WTC11 (cell line): ENCODE data around the gene ITPKB. TPM values are rescaled to one million over a fixed set of nuclear protein-coding genes. Genes with fewer than 3 reads are reported as not detected.

Source experiments
- AR ChIP-seq: fragments of 250-450 bp; sonication (Bioruptor Pico); IDR thresholded peaks from 2 replicates; pipeline ENCODE4 v1.9.0; 2021; ENCODE audit warnings: mild to moderate bottlenecking
- ATF2 ChIP-seq: sonication (generic); formaldehyde crosslinking; IDR thresholded peaks from 2 replicates; pipeline ENCODE4 v1.8.1; 2022; ENCODE audit warnings: low read depth, missing genetic modification reagents, borderline replicate concordance
- ELF4 ChIP-seq: sonication (generic); formaldehyde crosslinking; IDR thresholded peaks from 2 replicates; pipeline ENCODE4 v1.8.1; 2022; ENCODE audit warnings: low read depth, mild to moderate bottlenecking, moderate library complexity, missing genetic modification reagents
- ETV6 ChIP-seq: sonication (generic); formaldehyde crosslinking; IDR thresholded peaks from 2 replicates; pipeline ENCODE4 v1.8.1; 2022; ENCODE audit warnings: mild to moderate bottlenecking, missing genetic modification reagents
- FOXK1 ChIP-seq: sonication (generic); formaldehyde crosslinking; IDR thresholded peaks from 2 replicates; pipeline ENCODE4 v1.8.0; 2022; ENCODE audit warnings: mild to moderate bottlenecking, moderate library complexity, missing genetic modification reagents
- KAT7 ChIP-seq: sonication (generic); formaldehyde crosslinking; IDR thresholded peaks from 2 replicates; pipeline ENCODE4 v1.8.1; 2023; ENCODE audit warnings: missing genetic modification reagents, mild to moderate bottlenecking, borderline replicate concordance
- MXD4 ChIP-seq: fragments of 250-450 bp; sonication (Bioruptor Pico); IDR thresholded peaks from 2 replicates; pipeline ENCODE4 v1.8.0; 2021; ENCODE audit warnings: mild to moderate bottlenecking, moderate library complexity, borderline replicate concordance
- MYBL2 ChIP-seq: sonication (generic); formaldehyde crosslinking; IDR thresholded peaks from 2 replicates; pipeline ENCODE4 v1.8.1; 2023; ENCODE audit warnings: mild to moderate bottlenecking, moderate library complexity, missing genetic modification reagents
- NFYB ChIP-seq: sonication (generic); formaldehyde crosslinking; conservative IDR thresholded peaks from 2 replicates; pipeline ENCODE4 v1.8.0; 2022; ENCODE audit warnings: low read depth, missing genetic modification reagents
- NR2C2 ChIP-seq: sonication (generic); formaldehyde crosslinking; IDR thresholded peaks from 2 replicates; pipeline ENCODE4 v1.8.0; 2022; ENCODE audit warnings: mild to moderate bottlenecking, missing genetic modification reagents
- RORB ChIP-seq: fragments of 250-450 bp; sonication (Bioruptor Pico); IDR thresholded peaks from 2 replicates; pipeline ENCODE4 v1.9.0; 2021; ENCODE audit warnings: mild to moderate bottlenecking
- SP1 ChIP-seq: sonication (generic); formaldehyde crosslinking; conservative IDR thresholded peaks from 2 replicates; pipeline ENCODE4 v1.8.1; 2022; ENCODE audit warnings: missing genetic modification reagents
- TCF7 ChIP-seq: sonication (generic); formaldehyde crosslinking; IDR thresholded peaks from 2 replicates; pipeline ENCODE4 v1.8.0; 2022; ENCODE audit warnings: mild to moderate bottlenecking, low read depth, missing genetic modification reagents, moderate library complexity
- USF2 ChIP-seq: sonication (generic); formaldehyde crosslinking; IDR thresholded peaks from 2 replicates; pipeline ENCODE4 v1.8.1; 2023; ENCODE audit warnings: mild to moderate bottlenecking, missing genetic modification reagents, moderate library complexity
- ZBTB21 ChIP-seq: sonication (generic); formaldehyde crosslinking; IDR thresholded peaks from 2 replicates; pipeline ENCODE4 v1.8.1; 2023; ENCODE audit warnings: mild to moderate bottlenecking, missing genetic modification reagents, borderline replicate concordance
- ZNF121 ChIP-seq: sonication (generic); formaldehyde crosslinking; IDR thresholded peaks from 2 replicates; pipeline ENCODE4 v1.8.0; 2023; ENCODE audit warnings: missing genetic modification reagents
- ZNF219 ChIP-seq: sonication (generic); formaldehyde crosslinking; IDR thresholded peaks from 2 replicates; pipeline ENCODE4 v1.8.0; 2023; ENCODE audit warnings: missing genetic modification reagents, mild to moderate bottlenecking, borderline replicate concordance
- ZNF232 ChIP-seq: sonication (generic); formaldehyde crosslinking; IDR thresholded peaks from 2 replicates; pipeline ENCODE4 v1.8.0; 2022; ENCODE audit warnings: mild to moderate bottlenecking, missing genetic modification reagents
- ZNF263 ChIP-seq: sonication (generic); formaldehyde crosslinking; IDR thresholded peaks from 2 replicates; pipeline ENCODE4 v1.8.1; 2022; ENCODE audit warnings: low read depth, mild to moderate bottlenecking, moderate library complexity, missing genetic modification reagents
- ZNF396 ChIP-seq: fragments of 250-450 bp; sonication (Bioruptor Pico); IDR thresholded peaks from 2 replicates; pipeline ENCODE4 v1.8.0; 2021; ENCODE audit warnings: mild to moderate bottlenecking, moderate library complexity, borderline replicate concordance
- total RNA-seq: library from RNA; stranded (reverse); gene quantifications from 3 replicates; pipeline ENCODE4 v1.2.3, GENCODE V29; 2021
- TF ChIP-seq, protein P1 (sequence below): sonication (generic); formaldehyde crosslinking; IDR thresholded peaks from 2 replicates; pipeline ENCODE4 v1.8.0; 2022; ENCODE audit warnings: missing genetic modification reagents
- TF ChIP-seq, protein P2 (sequence below): sonication (generic); formaldehyde crosslinking; IDR thresholded peaks from 2 replicates; pipeline ENCODE4 v1.8.0; 2023; ENCODE audit warnings: mild to moderate bottlenecking, missing genetic modification reagents
- TF ChIP-seq, protein P3 (sequence below): sonication (generic); formaldehyde crosslinking; IDR thresholded peaks from 2 replicates; pipeline ENCODE4 v1.8.0; 2022; ENCODE audit warnings: mild to moderate bottlenecking, missing genetic modification reagents
- TF ChIP-seq, protein P4 (sequence below): sonication (generic); formaldehyde crosslinking; IDR thresholded peaks from 2 replicates; pipeline ENCODE4 v1.8.1; 2022; ENCODE audit warnings: missing genetic modification reagents, borderline replicate concordance

The ITPKB gene
- total RNA-seq, 1 experiment from 2014 or later, result 15.6 TPM

GRCh38 chr1:226702957-226703831 lies 35.9 kb downstream of the ITPKB start (continued):
- no peak for TF ChIP-seq MXD4 (CRISPR knock-in tag)
- TF ChIP-seq ZNF396 (CRISPR knock-in tag), result no peak
- TF ChIP-seq, protein P1, sequence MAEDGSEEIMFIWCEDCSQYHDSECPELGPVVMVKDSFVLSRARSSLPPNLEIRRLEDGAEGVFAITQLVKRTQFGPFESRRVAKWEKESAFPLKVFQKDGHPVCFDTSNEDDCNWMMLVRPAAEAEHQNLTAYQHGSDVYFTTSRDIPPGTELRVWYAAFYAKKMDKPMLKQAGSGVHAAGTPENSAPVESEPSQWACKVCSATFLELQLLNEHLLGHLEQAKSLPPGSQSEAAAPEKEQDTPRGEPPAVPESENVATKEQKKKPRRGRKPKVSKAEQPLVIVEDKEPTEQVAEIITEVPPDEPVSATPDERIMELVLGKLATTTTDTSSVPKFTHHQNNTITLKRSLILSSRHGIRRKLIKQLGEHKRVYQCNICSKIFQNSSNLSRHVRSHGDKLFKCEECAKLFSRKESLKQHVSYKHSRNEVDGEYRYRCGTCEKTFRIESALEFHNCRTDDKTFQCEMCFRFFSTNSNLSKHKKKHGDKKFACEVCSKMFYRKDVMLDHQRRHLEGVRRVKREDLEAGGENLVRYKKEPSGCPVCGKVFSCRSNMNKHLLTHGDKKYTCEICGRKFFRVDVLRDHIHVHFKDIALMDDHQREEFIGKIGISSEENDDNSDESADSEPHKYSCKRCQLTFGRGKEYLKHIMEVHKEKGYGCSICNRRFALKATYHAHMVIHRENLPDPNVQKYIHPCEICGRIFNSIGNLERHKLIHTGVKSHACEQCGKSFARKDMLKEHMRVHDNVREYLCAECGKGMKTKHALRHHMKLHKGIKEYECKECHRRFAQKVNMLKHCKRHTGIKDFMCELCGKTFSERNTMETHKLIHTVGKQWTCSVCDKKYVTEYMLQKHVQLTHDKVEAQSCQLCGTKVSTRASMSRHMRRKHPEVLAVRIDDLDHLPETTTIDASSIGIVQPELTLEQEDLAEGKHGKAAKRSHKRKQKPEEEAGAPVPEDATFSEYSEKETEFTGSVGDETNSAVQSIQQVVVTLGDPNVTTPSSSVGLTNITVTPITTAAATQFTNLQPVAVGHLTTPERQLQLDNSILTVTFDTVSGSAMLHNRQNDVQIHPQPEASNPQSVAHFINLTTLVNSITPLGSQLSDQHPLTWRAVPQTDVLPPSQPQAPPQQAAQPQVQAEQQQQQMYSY, result no peak
- TF ChIP-seq ZNF263 (CRISPR knock-in tag), result peak; percentile 56; the same call in 1 of the 2 replicates
- TF ChIP-seq MYBL2 (CRISPR knock-in tag), result 0 out of 2 replicates have a peak, but pooled peaks have one; percentile 58
- peak; percentile 81; the same call in 1 of the 2 replicates for TF ChIP-seq ZBTB21 (CRISPR knock-in tag)
- TF ChIP-seq ETV6 (CRISPR knock-in tag), result peak; percentile 96
- TF ChIP-seq, protein P2, sequence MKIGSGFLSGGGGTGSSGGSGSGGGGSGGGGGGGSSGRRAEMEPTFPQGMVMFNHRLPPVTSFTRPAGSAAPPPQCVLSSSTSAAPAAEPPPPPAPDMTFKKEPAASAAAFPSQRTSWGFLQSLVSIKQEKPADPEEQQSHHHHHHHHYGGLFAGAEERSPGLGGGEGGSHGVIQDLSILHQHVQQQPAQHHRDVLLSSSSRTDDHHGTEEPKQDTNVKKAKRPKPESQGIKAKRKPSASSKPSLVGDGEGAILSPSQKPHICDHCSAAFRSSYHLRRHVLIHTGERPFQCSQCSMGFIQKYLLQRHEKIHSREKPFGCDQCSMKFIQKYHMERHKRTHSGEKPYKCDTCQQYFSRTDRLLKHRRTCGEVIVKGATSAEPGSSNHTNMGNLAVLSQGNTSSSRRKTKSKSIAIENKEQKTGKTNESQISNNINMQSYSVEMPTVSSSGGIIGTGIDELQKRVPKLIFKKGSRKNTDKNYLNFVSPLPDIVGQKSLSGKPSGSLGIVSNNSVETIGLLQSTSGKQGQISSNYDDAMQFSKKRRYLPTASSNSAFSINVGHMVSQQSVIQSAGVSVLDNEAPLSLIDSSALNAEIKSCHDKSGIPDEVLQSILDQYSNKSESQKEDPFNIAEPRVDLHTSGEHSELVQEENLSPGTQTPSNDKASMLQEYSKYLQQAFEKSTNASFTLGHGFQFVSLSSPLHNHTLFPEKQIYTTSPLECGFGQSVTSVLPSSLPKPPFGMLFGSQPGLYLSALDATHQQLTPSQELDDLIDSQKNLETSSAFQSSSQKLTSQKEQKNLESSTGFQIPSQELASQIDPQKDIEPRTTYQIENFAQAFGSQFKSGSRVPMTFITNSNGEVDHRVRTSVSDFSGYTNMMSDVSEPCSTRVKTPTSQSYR (CRISPR knock-in tag), result no peak
- no peak for TF ChIP-seq ATF2 (CRISPR knock-in tag)
- peak; percentile 76; the same call in 1 of the 2 replicates for TF ChIP-seq SP1 (CRISPR knock-in tag)
- no peak for TF ChIP-seq RORB (CRISPR knock-in tag)
- peak; percentile 25; the same call in 1 of the 2 replicates for TF ChIP-seq ZNF121 (CRISPR knock-in tag)
- TF ChIP-seq FOXK1 (CRISPR knock-in tag), result peak; percentile 85
- TF ChIP-seq, protein P3, sequence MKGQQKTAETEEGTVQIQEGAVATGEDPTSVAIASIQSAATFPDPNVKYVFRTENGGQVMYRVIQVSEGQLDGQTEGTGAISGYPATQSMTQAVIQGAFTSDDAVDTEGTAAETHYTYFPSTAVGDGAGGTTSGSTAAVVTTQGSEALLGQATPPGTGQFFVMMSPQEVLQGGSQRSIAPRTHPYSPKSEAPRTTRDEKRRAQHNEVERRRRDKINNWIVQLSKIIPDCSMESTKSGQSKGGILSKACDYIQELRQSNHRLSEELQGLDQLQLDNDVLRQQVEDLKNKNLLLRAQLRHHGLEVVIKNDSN (CRISPR knock-in tag), result peak; percentile 96
- TF ChIP-seq USF2 (CRISPR knock-in tag), result peak; percentile 99
- TF ChIP-seq NR2C2 (CRISPR knock-in tag), result no peak
- TF ChIP-seq KAT7 (CRISPR knock-in tag), result 0 out of 2 replicates have a peak, but pooled peaks have one; percentile 82
- no peak for TF ChIP-seq ZNF232 (CRISPR knock-in tag)
- TF ChIP-seq ZNF219 (CRISPR knock-in tag), result peak; percentile 90; the same call in 1 of the 2 replicates
- peak; percentile 80 for TF ChIP-seq ELF4 (CRISPR knock-in tag)
- 0 out of 2 replicates have a peak, but pooled peaks have one; percentile 44 for TF ChIP-seq TCF7 (CRISPR knock-in tag)
- TF ChIP-seq, protein P4, sequence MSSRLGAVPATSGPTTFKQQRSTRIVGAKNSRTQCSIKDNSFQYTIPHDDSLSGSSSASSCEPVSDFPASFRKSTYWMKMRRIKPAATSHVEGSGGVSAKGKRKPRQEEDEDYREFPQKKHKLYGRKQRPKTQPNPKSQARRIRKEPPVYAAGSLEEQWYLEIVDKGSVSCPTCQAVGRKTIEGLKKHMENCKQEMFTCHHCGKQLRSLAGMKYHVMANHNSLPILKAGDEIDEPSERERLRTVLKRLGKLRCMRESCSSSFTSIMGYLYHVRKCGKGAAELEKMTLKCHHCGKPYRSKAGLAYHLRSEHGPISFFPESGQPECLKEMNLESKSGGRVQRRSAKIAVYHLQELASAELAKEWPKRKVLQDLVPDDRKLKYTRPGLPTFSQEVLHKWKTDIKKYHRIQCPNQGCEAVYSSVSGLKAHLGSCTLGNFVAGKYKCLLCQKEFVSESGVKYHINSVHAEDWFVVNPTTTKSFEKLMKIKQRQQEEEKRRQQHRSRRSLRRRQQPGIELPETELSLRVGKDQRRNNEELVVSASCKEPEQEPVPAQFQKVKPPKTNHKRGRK (CRISPR knock-in tag), result 0 out of 2 replicates have a peak, but pooled peaks have one; percentile 48
- TF ChIP-seq NFYB (CRISPR knock-in tag), result peak; percentile 29; the same call in 1 of the 2 replicates
- no peak for TF ChIP-seq AR
